GM18873 (cell line): Measurements from ENCODE around the gene CCDC60.

ENCODE experiments used
- ATAC-seq: cut with Tn5 transposase; IDR thresholded peaks from one replicate; pipeline ENCODE4 v1.9.1; 2021; ENCODE audit warnings: mild to moderate bottlenecking, moderate library complexity, moderate number of reproducible peaks; ENCODE audit not compliant: unreplicated experiment, low FRiP score

CCDC60 gene

GRCh38 chr12:119432949-119433348, 98.4 kb downstream of the CCDC60 start:
- ATAC-seq = no peak

- ATAC-seq = no peak
These were observed 106.4 kb downstream of the CCDC60 start for GRCh38 chr12:119440803-119441360.

DNA sequence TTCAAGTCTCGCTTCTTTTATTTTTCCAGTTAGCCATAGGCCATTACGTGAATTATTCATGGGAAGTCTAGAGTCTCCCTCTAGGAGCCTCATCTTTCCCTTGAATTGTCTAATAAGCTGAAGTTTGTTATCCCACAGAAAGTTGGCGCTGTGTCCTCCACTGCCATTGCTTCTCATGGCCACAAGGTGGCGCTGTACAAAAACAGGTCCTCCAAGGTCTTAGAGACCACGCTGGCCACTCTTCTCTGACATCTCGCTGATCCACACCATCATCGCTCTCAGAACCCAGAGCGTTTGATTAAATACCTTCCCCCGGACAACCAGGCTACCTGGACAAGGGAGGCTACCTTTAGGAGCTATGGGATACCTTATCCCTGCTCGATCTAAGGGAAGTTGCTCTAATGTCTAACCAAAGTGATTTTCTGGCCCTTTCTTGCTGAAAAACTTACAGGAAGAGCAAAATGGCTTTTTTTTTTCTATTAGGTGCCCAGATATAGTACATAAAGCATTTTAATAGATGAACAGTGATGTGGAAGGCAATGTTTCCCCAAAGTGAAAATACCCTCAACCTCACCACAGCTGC, 110.0 kb downstream of the CCDC60 start:
- no peak for ATAC-seq

- ATAC-seq = no peak
These were observed 111.9 kb downstream of the CCDC60 start for GRCh38 chr12:119446459-119446858.

DNA sequence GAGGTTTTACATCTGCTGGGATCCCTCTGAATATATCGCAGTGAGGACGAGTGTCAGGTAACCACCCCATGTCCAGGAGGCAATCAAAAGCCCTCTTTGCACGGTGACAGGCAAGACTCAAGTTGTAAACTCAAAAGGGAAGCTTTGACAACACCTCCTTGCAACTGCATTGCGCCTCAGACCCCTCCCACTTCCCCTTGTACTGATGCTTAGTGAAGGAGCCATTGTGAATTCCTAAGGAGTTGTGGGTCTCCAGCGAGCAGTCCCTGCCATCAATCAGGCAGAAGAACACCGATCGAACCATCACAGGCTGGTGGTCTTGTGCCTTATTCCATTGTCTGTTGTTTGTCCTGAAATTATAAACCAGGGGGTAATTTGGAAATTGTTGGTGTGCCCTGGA, 112.6 kb downstream of the CCDC60 start:
- ATAC-seq = no peak

DNA sequence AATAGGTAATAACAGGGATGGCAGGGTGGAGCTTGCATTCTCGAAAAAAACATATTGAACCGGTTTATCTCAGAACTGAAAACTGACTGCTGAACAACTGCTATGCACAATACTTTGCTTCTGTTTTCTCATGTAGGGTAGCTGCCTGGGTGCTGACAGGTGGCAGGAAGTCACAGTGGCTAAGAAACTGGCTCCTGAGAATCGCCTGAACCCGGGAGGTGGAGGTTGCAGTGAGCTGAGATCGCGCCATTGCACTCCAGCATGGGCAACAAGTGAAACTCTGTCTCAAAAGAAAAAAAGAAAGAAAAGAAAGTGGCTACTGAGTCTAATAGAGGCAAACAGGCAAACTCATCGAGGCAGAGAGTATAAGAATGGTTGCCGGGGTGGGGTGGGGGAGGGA, 113.1 kb downstream of the CCDC60 start:
- no peak for ATAC-seq

DNA sequence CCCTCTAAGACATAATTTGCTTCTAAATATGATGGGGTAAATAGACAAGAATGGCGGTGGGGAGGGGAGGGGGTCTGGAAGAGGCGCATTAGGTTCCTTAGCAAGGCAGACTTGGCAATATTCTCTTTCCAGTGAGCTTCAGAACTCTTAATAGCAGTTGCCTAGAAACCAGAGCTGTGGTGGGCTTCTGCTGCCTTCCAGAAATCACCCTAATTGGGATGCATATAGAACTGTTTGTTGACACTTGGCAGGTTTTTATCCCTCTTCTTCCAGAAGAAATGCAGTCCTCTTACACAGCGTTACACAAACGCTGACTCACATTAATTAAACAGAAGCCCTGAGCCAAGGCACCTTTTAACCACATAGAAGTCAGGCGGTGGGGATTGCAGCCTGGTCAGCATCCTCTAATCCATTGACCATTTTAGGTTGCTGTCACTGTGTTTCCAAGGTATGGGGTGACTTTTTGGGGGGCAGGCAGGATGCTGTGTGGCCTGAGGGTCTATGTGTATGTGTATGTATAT, 114.1 kb downstream of the CCDC60 start:
- ATAC-seq = no peak

GRCh38 chr12:119450771-119451170, 116.2 kb downstream of the CCDC60 start:
- no peak for ATAC-seq

- no peak for ATAC-seq
These were observed 122.3 kb downstream of the CCDC60 start for GRCh38 chr12:119456824-119457223.

- ATAC-seq = no peak
These were observed 122.7 kb downstream of the CCDC60 start for GRCh38 chr12:119457271-119457670.

DNA sequence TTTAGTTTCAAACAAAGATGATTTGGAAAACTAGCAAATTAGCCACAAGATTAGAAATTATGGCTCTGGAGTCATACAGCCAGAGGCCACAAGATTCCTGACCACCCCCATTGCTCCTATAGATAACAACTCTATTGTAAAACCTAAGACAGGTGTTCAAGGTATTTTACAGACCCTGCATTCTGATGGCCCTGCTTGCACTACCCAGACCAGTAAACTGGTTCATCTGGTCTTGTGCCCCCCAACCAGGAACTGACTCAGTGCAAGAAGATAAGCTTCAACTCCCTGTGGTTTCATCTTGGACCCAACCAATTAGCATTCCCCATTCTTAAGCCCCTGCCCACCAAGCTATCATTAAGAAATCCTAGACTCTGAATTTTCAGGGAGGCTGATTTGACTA, 125.0 kb downstream of the CCDC60 start:
- no peak for ATAC-seq

GRCh38 chr12:119460876-119461275, 126.3 kb downstream of the CCDC60 start:
- no peak for ATAC-seq

- ATAC-seq = no peak
These were observed 127.2 kb downstream of the CCDC60 start for GRCh38 chr12:119461636-119462214.

- ATAC-seq = no peak
These were observed 128.8 kb downstream of the CCDC60 start for GRCh38 chr12:119463211-119463926.

- ATAC-seq = no peak
These were observed 133.8 kb downstream of the CCDC60 start for GRCh38 chr12:119468296-119468695.

DNA sequence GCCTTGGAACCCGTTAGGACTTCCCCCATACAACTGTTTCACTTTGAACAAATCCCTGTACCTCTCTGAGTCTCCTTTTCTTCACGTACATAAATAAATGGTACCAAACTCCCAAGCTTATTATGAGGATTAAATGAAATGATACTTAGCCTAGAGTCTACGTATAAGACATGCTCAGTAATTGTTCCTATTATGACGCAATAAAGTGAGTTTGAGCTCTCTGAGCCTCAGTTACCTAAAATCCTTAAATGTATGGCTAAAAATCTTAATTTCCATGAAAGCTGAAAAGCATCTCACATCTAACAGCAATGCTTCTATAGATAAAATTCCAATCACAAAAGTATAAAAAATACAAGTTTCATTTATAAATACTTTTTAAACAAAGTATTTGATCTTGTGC, 141.1 kb downstream of the CCDC60 start:
- no peak for ATAC-seq

DNA sequence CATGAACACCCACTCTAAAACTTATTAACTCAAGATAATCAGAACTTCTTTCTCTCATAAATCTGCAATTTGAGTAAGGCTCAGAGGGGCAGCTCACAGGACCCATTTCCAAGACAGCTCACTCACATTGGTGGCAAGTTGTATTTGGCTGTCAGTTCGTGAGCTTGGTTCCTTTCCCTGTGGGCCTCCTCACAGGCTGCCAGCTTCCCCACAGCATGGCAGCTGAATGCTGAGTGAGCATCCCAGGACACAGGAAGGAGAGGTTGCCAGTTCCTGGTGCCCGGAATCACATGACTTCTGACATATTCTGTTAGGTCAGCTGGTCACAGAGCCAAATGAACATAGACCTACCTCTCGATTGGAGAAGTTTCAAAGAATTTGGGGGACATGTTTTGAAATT, 142.4 kb downstream of the CCDC60 start:
- ATAC-seq = no peak

DNA sequence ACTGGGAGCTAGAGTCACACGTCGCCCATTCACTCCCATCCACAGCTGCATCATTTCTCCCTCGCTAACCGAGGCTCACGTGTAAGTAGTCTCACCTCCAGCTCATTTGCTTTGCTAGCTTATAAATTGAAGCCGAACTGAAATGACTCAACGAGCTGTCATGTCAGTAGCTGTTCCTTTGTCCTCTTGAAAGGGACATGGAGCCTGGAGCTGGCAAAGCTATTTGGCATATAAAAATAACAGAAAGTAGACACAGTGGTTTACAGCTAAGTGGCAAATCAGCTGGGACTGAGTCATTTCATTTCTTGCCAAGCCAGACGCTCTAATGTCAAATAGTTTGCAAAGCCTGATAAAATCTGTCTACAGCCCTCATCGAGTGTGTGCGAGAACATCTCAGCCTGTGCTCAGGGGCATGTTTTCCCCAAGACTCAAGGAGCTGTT, 144.6 kb downstream of the CCDC60 start:
- ATAC-seq = no peak

- ATAC-seq = no peak
These were observed 146.0 kb downstream of the CCDC60 start for GRCh38 chr12:119480551-119480950.

DNA sequence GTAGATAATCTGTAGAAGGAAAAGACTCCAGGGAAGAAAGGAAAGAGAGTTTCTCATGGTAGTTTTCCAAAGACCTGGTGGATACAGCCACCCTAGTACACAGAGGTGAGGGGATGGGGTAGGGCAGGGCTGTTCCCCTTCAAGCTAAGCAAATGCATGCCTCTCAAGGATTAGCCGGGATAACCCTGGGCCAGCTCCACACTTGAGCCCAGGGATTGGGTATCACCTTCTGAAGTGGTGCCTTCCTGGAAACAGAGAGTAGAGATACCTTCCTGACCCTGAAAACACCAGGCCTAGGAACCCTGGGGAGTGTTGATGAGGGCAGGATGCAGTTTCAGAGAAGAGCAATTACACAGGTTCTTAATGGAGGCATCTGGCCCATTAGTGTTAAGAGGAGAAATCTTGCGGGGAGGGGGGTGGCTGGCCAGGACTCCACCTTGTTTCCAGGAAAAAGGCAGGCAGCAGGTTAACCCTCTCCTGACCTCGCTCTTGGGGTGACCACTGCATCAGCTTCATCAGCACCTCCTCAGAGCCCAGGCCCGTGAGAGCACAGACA, 152.1 kb downstream of the CCDC60 start:
- no peak for ATAC-seq

- no peak for ATAC-seq
These were observed 157.3 kb downstream of the CCDC60 start for GRCh38 chr12:119491814-119492213.
